ENCODE data around the gene SPINK5. TPM values are rescaled to one million over a fixed set of nuclear protein-coding genes. Genes with fewer than 3 reads are reported as not detected.

The SPINK5 gene
- total RNA-seq, 1 donor from 2014 or later: 235 TPM

- no peak for DNase-seq (ENCODE audit: extremely low spot score in 2 of 2)
- intact Hi-C loops (cut with DNase I): no loop called here
Measured at GRCh38 chr5:148120317-148120716, 56.5 kb downstream of the SPINK5 start.

GRCh38 chr5:148125641-148126040, 61.9 kb downstream of the SPINK5 start:
- no peaks in the 10 kb centered on the region for H3K27me3 ChIP-seq
- no peaks in the 10 kb centered on the region for H3K36me3 ChIP-seq
- no peaks in the 10 kb centered on the region for H3K4me1 ChIP-seq
- no peak overlapping the region for H3K27ac ChIP-seq
- H3K4me3 ChIP-seq: no peak overlapping the region
- TF ChIP-seq POLR2AphosphoS5 (IDR thresholded peaks at IDR 0.05; ENCODE audit: insufficient read depth in 1 of 2, low read depth in 1 of 2): no peak
- no peaks in the 10 kb centered on the region for H3K9me3 ChIP-seq
- intact Hi-C loops (cut with DNase I): no loop called here
- DNase-seq (ENCODE audit: extremely low spot score in 2 of 2): no peak

More at GRCh38 chr5:148120317-148120716, 56.5 kb downstream of the SPINK5 start:
- Histone ChIP-seq H3K36me3 (peaks cover 0 to 3% of the 10 kb centered on the region in 2 donors), H3K4me1 (no peaks in the 10 kb centered on the region), H3K4me3 (no peak overlapping the region), H3K9me3 (no peaks in the 10 kb centered on the region), H3K27ac (no peak overlapping the region), H3K27me3 (no peaks in the 10 kb centered on the region)
- TF ChIP-seq POLR2AphosphoS5 (IDR thresholded peaks at IDR 0.05; ENCODE audit: insufficient read depth in 1 of 2, low read depth in 1 of 2) (no peak), POLR2A (IDR thresholded peaks at IDR 0.05) (no peak)
- TF ChIP-seq, protein P1, sequence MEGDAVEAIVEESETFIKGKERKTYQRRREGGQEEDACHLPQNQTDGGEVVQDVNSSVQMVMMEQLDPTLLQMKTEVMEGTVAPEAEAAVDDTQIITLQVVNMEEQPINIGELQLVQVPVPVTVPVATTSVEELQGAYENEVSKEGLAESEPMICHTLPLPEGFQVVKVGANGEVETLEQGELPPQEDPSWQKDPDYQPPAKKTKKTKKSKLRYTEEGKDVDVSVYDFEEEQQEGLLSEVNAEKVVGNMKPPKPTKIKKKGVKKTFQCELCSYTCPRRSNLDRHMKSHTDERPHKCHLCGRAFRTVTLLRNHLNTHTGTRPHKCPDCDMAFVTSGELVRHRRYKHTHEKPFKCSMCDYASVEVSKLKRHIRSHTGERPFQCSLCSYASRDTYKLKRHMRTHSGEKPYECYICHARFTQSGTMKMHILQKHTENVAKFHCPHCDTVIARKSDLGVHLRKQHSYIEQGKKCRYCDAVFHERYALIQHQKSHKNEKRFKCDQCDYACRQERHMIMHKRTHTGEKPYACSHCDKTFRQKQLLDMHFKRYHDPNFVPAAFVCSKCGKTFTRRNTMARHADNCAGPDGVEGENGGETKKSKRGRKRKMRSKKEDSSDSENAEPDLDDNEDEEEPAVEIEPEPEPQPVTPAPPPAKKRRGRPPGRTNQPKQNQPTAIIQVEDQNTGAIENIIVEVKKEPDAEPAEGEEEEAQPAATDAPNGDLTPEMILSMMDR (IDR thresholded peaks at IDR 0.05): no peak

DNA sequence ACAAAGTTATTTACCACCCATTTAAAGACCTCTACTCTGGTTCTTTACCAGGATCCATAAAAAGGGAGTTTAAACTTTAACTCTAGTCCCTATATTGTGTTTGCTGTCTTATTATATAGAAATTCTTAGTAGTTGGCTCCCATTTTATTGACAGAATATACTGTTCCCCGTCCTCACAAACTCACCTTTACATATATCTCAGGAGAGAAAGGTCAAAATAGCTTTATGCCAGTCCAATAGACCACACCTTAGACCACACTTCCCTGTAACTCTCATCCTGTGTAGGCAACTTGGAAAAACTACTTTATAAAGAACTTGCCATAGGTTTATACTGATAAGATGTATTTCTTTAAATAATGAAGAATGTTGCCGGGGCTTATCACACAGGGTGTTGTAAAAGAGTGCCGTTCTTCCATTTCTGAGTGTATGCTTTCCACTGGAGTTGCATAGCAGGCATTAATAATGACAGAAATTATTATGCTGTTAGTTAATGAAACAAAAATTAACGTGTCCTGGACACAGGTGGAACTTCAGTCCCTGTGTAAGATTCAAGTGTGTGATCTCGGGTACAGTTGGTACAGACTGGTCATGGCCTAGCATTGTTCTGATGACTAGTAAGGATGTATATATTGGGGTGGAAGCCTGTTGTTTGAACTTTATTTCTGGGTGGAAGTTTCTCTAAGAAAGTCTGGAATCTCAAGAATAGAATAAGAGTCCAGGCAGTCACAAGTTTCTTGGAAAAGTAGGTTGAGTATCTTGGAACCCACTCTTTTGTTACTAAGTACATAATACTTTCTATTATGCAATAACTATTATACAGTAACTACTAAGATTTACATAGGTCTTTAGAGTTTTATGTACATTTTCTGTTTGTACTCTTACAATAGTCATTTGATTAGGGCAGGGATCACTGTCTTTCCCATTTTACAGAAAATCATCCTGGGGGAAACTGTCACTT, 71.6 kb downstream of the SPINK5 start:
- no peak for DNase-seq (ENCODE audit: extremely low spot score in 2 of 2)

GRCh38 chr5:148140846-148141245, 77.1 kb downstream of the SPINK5 start:
- no peak for DNase-seq (ENCODE audit: extremely low spot score in 2 of 2)
- intact Hi-C loops (cut with DNase I): no loop called here
- H3K9me3 ChIP-seq: no peaks in the 10 kb centered on the region
- no peak overlapping the region for H3K27ac ChIP-seq
- H3K4me3 ChIP-seq: no peak overlapping the region
- H3K4me1 ChIP-seq: no peaks in the 10 kb centered on the region
- H3K36me3 ChIP-seq: no peaks in the 10 kb centered on the region
- no peaks in the 10 kb centered on the region for H3K27me3 ChIP-seq
- TF ChIP-seq POLR2A (IDR thresholded peaks at IDR 0.05): no peak
- TF ChIP-seq, protein P1 (IDR thresholded peaks at IDR 0.05): no peak
- no peak for TF ChIP-seq POLR2AphosphoS5 (IDR thresholded peaks at IDR 0.05; ENCODE audit: insufficient read depth in 1 of 2, low read depth in 1 of 2)

More for the DNA sequence above, 71.6 kb downstream of the SPINK5 start:
- no peaks in the 10 kb centered on the region for H3K9me3 ChIP-seq
- H3K27me3 ChIP-seq: no peaks in the 10 kb centered on the region
- no peak overlapping the region for H3K4me3 ChIP-seq
- no peaks in the 10 kb centered on the region for H3K4me1 ChIP-seq
- H3K27ac ChIP-seq: no peak overlapping the region
- no peak for TF ChIP-seq POLR2A (IDR thresholded peaks at IDR 0.05)
- TF ChIP-seq, protein P1 (IDR thresholded peaks at IDR 0.05): no peak
- TF ChIP-seq POLR2AphosphoS5 (IDR thresholded peaks at IDR 0.05; ENCODE audit: insufficient read depth in 1 of 2, low read depth in 1 of 2): no peak
- intact Hi-C loops (cut with DNase I): no loop called here
- H3K36me3 ChIP-seq: no peaks in the 10 kb centered on the region

DNA sequence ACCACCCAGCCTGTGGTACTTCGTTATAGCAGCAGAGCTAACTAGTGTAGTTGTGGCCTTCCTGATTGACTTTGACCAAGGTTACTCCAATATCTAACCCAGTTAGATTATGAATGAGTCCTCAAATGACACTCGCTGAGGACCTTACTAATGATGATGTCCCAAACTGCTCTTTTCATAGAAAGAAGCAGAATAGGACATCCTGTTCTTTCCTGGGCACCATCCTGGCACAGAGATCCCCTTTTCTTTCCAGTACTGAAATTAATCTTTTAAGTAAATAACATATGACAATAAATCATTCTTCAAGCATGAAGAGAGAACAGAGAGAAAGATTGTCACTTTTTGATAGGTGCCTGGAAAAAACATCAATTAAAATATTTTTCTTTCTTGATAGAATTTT, 77.9 kb downstream of the SPINK5 start:
- TF ChIP-seq, protein P1 (IDR thresholded peaks at IDR 0.05): no peak
- TF ChIP-seq POLR2AphosphoS5 (IDR thresholded peaks at IDR 0.05; ENCODE audit: insufficient read depth in 1 of 2, low read depth in 1 of 2) (no peak), POLR2A (IDR thresholded peaks at IDR 0.05) (no peak)
- Histone ChIP-seq H3K27ac (no peak overlapping the region), H3K9me3 (no peaks in the 10 kb centered on the region), H3K4me3 (no peak overlapping the region), H3K4me1 (no peaks in the 10 kb centered on the region), H3K36me3 (no peaks in the 10 kb centered on the region), H3K27me3 (no peaks in the 10 kb centered on the region)
- no peak for DNase-seq (ENCODE audit: extremely low spot score in 2 of 2)
- intact Hi-C loops (cut with DNase I): no loop called here
